A172 (cell line): ENCODE results near the gene CLEC9A. TPM values are rescaled to one million over a fixed set of nuclear protein-coding genes. Genes with fewer than 3 reads are reported as not detected.

Experiments used
- DNase-seq: peaks from one replicate; pipeline ENCODE4 v3.0.0-alpha.2; 2015; ENCODE audit warnings: low spot score
- total RNA-seq: library from RNA; depleted of rRNA; stranded (reverse); fragments of >200 nt; shearing (Covaris generic); gene quantifications from 2 replicates; pipeline ENCODE4 v1.2.3, GENCODE V29; 2014; rRNA removed

The CLEC9A gene
- total RNA-seq, 1 experiment from 2014 or later, result not detected

DNA sequence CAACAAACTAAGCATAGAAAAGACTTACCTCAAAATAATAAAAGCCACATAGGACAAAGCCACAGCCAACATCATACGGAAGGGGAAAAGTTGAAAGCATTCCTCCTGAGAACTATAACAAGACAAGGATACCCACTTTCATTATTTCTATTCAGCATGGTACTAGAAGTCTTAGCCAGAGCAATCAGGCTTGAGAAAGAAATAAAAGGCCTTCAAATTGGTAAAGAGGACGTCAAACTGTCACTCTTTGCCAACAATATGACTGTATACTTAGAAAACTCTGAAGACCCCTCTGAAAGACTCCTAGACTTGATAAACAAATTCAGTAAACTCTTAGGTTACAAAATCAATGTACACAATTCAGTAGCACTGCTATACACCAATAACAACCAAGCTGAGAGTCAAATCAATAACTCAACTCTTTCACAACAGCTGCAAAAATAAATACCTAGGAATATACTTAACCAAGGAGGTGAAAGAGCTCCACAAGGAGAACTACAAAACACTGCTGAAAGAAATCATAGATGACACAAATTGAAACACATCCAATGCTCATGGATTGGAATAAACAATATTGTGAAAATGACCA, 79.9 kb downstream of the CLEC9A start:
- DNase-seq, result no peak

DNA sequence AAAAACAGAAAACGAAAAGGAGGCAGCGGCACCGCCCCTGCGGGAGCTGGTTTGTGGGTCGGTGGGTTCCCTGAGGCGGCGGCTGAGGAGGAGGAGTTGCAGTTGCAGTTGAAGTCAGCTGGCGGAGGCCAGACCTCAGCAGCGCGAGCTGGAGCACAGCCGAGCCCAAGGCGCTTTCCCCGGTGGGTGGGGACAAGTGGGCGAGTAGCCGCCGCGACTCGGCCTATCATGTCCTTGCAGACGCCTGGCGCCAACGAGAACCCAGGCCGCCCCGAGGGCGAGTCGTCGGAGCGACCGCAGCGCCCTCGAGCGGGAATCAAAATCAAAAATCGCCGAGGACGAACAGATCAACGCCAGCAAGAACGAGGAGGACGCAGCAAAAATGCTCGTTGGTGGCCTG, 81.0 kb downstream of the CLEC9A start:
- no peak for DNase-seq

DNA sequence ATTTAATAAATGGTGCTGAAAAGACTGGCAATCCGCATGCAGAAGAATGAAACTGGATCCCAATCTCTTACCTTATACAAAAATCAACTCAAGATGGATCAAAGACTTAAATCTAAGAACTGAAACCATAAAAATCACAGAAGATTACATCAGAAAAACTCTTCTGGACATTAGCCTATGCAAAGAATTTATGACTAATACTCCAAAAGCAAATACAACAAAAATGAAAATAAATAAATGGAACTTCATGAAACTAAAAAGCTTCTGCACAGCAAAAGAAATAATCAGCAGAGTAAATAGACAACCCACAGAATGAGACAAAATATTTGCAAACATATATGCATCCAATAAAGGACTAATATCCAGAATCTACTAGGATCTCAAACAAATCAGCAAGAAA, 82.6 kb downstream of the CLEC9A start:
- no peak for DNase-seq

DNA sequence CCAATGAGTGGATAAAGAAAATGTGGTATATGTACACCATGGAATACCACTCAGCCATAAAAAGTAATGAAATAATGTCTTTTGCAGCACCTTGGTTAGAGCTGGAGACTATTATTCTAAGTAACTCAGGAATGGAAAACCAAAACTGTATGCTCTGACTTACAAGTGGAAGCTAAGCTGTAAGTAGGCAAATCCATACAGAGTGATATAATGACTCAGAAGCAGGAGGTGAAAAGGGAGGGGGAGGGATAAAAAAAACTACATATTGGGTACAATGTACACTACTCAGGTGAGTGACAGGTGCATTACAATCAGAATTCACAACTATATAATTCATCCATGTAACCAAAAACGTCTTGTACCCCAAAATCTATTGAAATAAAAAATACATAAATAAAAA, 83.4 kb downstream of the CLEC9A start:
- no peak for DNase-seq

DNA sequence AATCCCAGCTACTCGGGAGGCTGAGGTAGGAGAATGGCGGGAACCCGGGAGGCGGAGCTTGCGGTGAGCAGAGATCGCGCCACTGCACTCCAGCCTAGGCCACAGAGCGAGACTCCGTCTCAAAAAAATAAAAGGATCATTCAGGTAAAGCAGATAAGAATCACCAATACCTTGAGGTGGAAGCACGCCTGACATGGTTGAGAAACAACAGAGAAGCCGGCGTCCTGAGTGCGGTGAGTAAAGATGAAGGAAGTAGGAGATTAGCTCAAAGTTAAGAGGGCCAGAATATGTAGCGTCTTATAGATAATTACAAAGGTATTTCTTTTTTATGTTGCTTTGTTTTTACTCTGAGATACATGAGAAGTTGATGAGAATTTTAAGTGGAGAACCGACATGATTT, 84.8 kb downstream of the CLEC9A start:
- DNase-seq, result no peak

Other genes starting within 250 kb of the CLEC9A start
- not detected in 2 replicates for gene KLRF1, start 203.2 kb upstream of the CLEC9A start, total RNA-seq
- gene CLEC2B, start 161.3 kb upstream of the CLEC9A start, total RNA-seq, result 19.7 and 22.7 TPM in 2 replicates
- gene KLRF2, start 149.2 kb upstream of the CLEC9A start, total RNA-seq, result not detected in 2 replicates
- gene CLEC2A, start 98.3 kb upstream of the CLEC9A start, total RNA-seq, result not detected in 2 replicates
- 0.07 TPM in 1 of 2 replicates, not detected in the other for gene CLEC12A, start 59.3 kb upstream of the CLEC9A start, total RNA-seq
- gene CLEC1B, start 31.6 kb upstream of the CLEC9A start, total RNA-seq, result not detected in 2 replicates
- 0.05 TPM in 1 of 2 replicates, not detected in the other for gene CLEC12B, start 20.1 kb upstream of the CLEC9A start, total RNA-seq
- gene CLEC1A, start 68.3 kb downstream of the CLEC9A start, total RNA-seq, result not detected in 2 replicates
- gene CLEC7A, start 99.5 kb downstream of the CLEC9A start, total RNA-seq, result not detected in 2 replicates
- gene OLR1, start 141.4 kb downstream of the CLEC9A start, total RNA-seq, result 26.5 and 27.9 TPM in 2 replicates
- gene TMEM52B, start 148.3 kb downstream of the CLEC9A start, total RNA-seq, result 3.4 and 10.9 TPM in 2 replicates
- 20.4 and 20.8 TPM in 2 replicates for gene GABARAPL1, start 182.2 kb downstream of the CLEC9A start, total RNA-seq